ENCODE results near the gene ERO1A. TPM values are rescaled to one million over a fixed set of nuclear protein-coding genes. Genes with fewer than 3 reads are reported as not detected.
A peak's percentile ranks its signal among the peaks of the same experiment; 100 is the strongest.

The ERO1A gene
- total and polyA plus RNA-seq, 2 of the 4 experiments (the other 2 are of a cell fraction) = 29.7 to 44.6 TPM

GRCh38 chr14:52706286-52706685 lies 10.9 kb upstream of the ERO1A start:
- POLR2A ChIA-PET (ENCODE audit: unreplicated experiment) = no interaction called here

More at GRCh38 chr14:52706286-52706685, 10.9 kb upstream of the ERO1A start:
- no peak overlapping the region; the same call in 1 of the 2 replicates for H3K9ac ChIP-seq (ENCODE audit: low read depth, low read length)
- H3K14ac ChIP-seq (replicated peaks; ENCODE audit: low read depth, low read length) = peak overlapping the region; percentile 51
- BruUV-seq (replicated peaks) = no TSS peak
- peak overlapping the region; percentile 20; the same call in 1 of the 2 replicates for H3K4me2 ChIP-seq (ENCODE audit: low read depth, low read length)
- H4K5ac ChIP-seq (ENCODE audit: low read depth, low read length) = peak overlapping the region; percentile 56
- DNase-seq = peak; percentile 10
- H2AK9ac ChIP-seq (replicated peaks; ENCODE audit: low read depth, low read length, poor library complexity) = no peak overlapping the region
- H3K4me1 ChIP-seq (ENCODE audit: control insufficient read depth, insufficient read depth, low read length) = peaks cover 2% of the 10 kb centered on the region
- peaks cover 2% of the 10 kb centered on the region; the same call in 1 of the 2 replicates for H3K9me1 ChIP-seq (ENCODE audit: insufficient read depth, low read length)
- H2BK5ac ChIP-seq (ENCODE audit: low read depth, low read length, poor library complexity, severe bottlenecking) = peak overlapping the region; percentile 84
- no peak overlapping the region for H3K56ac ChIP-seq (ENCODE audit: extremely low read depth, insufficient read depth, low read length)
- WGBS, 2 experiments (ENCODE audit: extremely low coverage in 2 of 2, insufficient read length in 1 of 2) = no CpG with 5 or more reads among the region's 5 CpGs
- no peak for ATAC-seq (ENCODE audit: low read depth)
- H3K79me1 ChIP-seq (ENCODE audit: low read depth in 1 of 2, low read length in 2 of 2) = peaks cover 2 to 34% of the 10 kb centered on the region in 2 experiments; a peak in 2 of 4 replicates
- H2BK15ac ChIP-seq (ENCODE audit: low read depth, low read length) = no peak overlapping the region
- H3K23ac ChIP-seq (ENCODE audit: low read depth, low read length) = no peak overlapping the region
- peaks cover 15% of the 10 kb centered on the region; the same call in 1 of the 2 replicates for H4K20me1 ChIP-seq (ENCODE audit: insufficient read depth, low read length)
- H2AFZ ChIP-seq (replicated peaks; ENCODE audit: low read length, poor library complexity) = peak overlapping the region; percentile 67
- dilution Hi-C loops (cut with HindIII; ENCODE audit: low sequenced_read_pairs, unreplicated experiment) = no loop called here
- peak overlapping the region; percentile 70 for H2AK5ac ChIP-seq (ENCODE audit: low read depth, low read length)
- intact Hi-C loops (cut with micrococcal nuclease) = no loop called here
- in situ Hi-C loops (cut with MboI; ENCODE audit: low sequenced_read_pairs) = loop anchor here (25.0 kb wide), 1 partner anchor 694 kb away; no protein-coding TSS in a partner anchor
- no peak overlapping the region for H3K18ac ChIP-seq (ENCODE audit: low read depth, low read length)
- peak overlapping the region; percentile 46; the same call in 1 of the 2 replicates for H3K4ac ChIP-seq (ENCODE audit: low read depth, low read length)
- H2BK120ac ChIP-seq (ENCODE audit: low read depth, low read length) = peak overlapping the region; percentile 8; the same call in 1 of the 2 replicates
- no peak for TF ChIP-seq MAFK (IDR thresholded peaks at IDR 0.05; ENCODE audit: low read depth, low read length)
- TF ChIP-seq BHLHE40 (IDR thresholded peaks at IDR 0.05; ENCODE audit: low read depth, low read length) = no peak
- TF ChIP-seq MXI1 (IDR thresholded peaks at IDR 0.05; ENCODE audit: borderline replicate concordance, low read depth, low read length) = no peak
- no peak for TF ChIP-seq FOS (IDR thresholded peaks at IDR 0.05; ENCODE audit: low read depth, low read length)
- TF ChIP-seq POLR2A (IDR thresholded peaks at IDR 0.05; ENCODE audit: low read depth, low read length) = no peak
- no peak for TF ChIP-seq CEBPB (IDR thresholded peaks at IDR 0.05; ENCODE audit: low read depth, low read length)
- TF ChIP-seq SMC3 (IDR thresholded peaks at IDR 0.05; ENCODE audit: low read depth, low read length) = no peak
- TF ChIP-seq, protein P1, sequence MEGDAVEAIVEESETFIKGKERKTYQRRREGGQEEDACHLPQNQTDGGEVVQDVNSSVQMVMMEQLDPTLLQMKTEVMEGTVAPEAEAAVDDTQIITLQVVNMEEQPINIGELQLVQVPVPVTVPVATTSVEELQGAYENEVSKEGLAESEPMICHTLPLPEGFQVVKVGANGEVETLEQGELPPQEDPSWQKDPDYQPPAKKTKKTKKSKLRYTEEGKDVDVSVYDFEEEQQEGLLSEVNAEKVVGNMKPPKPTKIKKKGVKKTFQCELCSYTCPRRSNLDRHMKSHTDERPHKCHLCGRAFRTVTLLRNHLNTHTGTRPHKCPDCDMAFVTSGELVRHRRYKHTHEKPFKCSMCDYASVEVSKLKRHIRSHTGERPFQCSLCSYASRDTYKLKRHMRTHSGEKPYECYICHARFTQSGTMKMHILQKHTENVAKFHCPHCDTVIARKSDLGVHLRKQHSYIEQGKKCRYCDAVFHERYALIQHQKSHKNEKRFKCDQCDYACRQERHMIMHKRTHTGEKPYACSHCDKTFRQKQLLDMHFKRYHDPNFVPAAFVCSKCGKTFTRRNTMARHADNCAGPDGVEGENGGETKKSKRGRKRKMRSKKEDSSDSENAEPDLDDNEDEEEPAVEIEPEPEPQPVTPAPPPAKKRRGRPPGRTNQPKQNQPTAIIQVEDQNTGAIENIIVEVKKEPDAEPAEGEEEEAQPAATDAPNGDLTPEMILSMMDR (conservative IDR thresholded peaks at IDR 0.05; ENCODE audit: low read depth, low read length) = no peak
- TF ChIP-seq CHD1 (IDR thresholded peaks at IDR 0.05; ENCODE audit: low read depth, low read length) = no peak
- TF ChIP-seq, protein P2, sequence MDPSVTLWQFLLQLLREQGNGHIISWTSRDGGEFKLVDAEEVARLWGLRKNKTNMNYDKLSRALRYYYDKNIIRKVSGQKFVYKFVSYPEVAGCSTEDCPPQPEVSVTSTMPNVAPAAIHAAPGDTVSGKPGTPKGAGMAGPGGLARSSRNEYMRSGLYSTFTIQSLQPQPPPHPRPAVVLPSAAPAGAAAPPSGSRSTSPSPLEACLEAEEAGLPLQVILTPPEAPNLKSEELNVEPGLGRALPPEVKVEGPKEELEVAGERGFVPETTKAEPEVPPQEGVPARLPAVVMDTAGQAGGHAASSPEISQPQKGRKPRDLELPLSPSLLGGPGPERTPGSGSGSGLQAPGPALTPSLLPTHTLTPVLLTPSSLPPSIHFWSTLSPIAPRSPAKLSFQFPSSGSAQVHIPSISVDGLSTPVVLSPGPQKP (IDR thresholded peaks at IDR 0.05; ENCODE audit: borderline replicate concordance, low read depth, low read length) = no peak
- no peak for TF ChIP-seq RAD21 (IDR thresholded peaks at IDR 0.05; ENCODE audit: low read length)
- no peak for TF ChIP-seq MAZ (IDR thresholded peaks at IDR 0.05; ENCODE audit: borderline replicate concordance, low read depth, low read length)
- TF ChIP-seq RCOR1 (IDR thresholded peaks at IDR 0.05; ENCODE audit: insufficient replicate concordance, low read length) = no peak
- no peak for TF ChIP-seq RFX5 (IDR thresholded peaks at IDR 0.05; ENCODE audit: low read depth, low read length)
- no peak for TF ChIP-seq NFE2L2 (IDR thresholded peaks at IDR 0.05; ENCODE audit: low read depth, low read length)
- TF ChIP-seq, protein P3, sequence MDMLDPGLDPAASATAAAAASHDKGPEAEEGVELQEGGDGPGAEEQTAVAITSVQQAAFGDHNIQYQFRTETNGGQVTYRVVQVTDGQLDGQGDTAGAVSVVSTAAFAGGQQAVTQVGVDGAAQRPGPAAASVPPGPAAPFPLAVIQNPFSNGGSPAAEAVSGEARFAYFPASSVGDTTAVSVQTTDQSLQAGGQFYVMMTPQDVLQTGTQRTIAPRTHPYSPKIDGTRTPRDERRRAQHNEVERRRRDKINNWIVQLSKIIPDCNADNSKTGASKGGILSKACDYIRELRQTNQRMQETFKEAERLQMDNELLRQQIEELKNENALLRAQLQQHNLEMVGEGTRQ (IDR thresholded peaks at IDR 0.05; ENCODE audit: low read depth, low read length) = no peak
- H2BK20ac ChIP-seq (ENCODE audit: low read depth, low read length) = no peak overlapping the region
- H3K36me3 ChIP-seq (ENCODE audit: control insufficient read depth, insufficient read depth, low read length) = peaks cover 5% of the 10 kb centered on the region
- no peak overlapping the region for H3K27ac ChIP-seq (ENCODE audit: insufficient read depth, low read length)
- H4K8ac ChIP-seq (ENCODE audit: low read depth in 2 of 2, low read length in 2 of 2) = peak overlapping the region; percentile 90 to 100
- CTCF ChIA-PET = no interaction called here
- no peak overlapping the region for H3K4me3 ChIP-seq (ENCODE audit: insufficient read depth, low read depth, low read length)
- no peaks in the 10 kb centered on the region for H3K9me3 ChIP-seq (ENCODE audit: control insufficient read depth, insufficient read depth, low read length)
- no peak overlapping the region for H4K91ac ChIP-seq (ENCODE audit: insufficient read depth, low read depth, low read length)
- H3K27me3 ChIP-seq (ENCODE audit: control insufficient read depth, insufficient read depth, low read length) = no peaks in the 10 kb centered on the region
